ENCODE results near the gene NR2F6. TPM values are rescaled to one million over a fixed set of nuclear protein-coding genes. Genes with fewer than 3 reads are reported as not detected.
"Not testable (repeated sequence)": the region's sequence is repeated elsewhere in the genome, so short reads cannot be mapped to it uniquely, and the experiment has no call there.

Gene NR2F6
- total and polyA plus RNA-seq, 4 donors = 26.1 to 65.5 (median 27.4) TPM

GRCh38 chr19:17194608-17195007, 51.1 kb downstream of the NR2F6 start:
- DNase-seq (no peak), ATAC-seq (ENCODE audit: insufficient read depth, low FRiP score) (no peak)
- no peak overlapping the region for H3K27ac ChIP-seq (ENCODE audit: low read depth in 1 of 2, low read length in 1 of 2)
- TF ChIP-seq CTCF (IDR thresholded peaks at IDR 0.05; ENCODE audit: control extremely low read depth, extremely low read depth) = no peak
- WGBS, 2 donors = 96 to 97% methylated on average over 16 of the region's 16 CpGs
- no peaks in the 10 kb centered on the region for H3K4me1 ChIP-seq (ENCODE audit: control insufficient read depth in 5 of 5, insufficient read depth in 5 of 5, low read length in 5 of 5)
- no peak overlapping the region for H3K9ac ChIP-seq (ENCODE audit: insufficient read depth in 1 of 2, low read length in 2 of 2)
- no peaks in the 10 kb centered on the region for H3K9me3 ChIP-seq (ENCODE audit: control insufficient read depth in 4 of 4, insufficient read depth in 3 of 4, low read length in 3 of 4)
- no peaks in the 10 kb centered on the region for H3K27me3 ChIP-seq (ENCODE audit: control insufficient read depth in 3 of 3, insufficient read depth in 3 of 3, low read length in 2 of 3)
- H3K36me3 ChIP-seq (ENCODE audit: control insufficient read depth in 4 of 4, insufficient read depth in 4 of 4, low read length in 4 of 4) = peaks cover 9 to 66% (median 27%) of the 10 kb centered on the region in 4 donors
- H3K4me3 ChIP-seq = no peak overlapping the region

- DNase-seq (no peak), ATAC-seq (ENCODE audit: insufficient read depth, low FRiP score) (no peak)
- Histone ChIP-seq H3K36me3 (ENCODE audit: control insufficient read depth in 4 of 4, insufficient read depth in 4 of 4, low read length in 4 of 4) (peaks cover 14 to 72% (median 25%) of the 10 kb centered on the region in 4 donors), H3K27me3 (ENCODE audit: control insufficient read depth in 3 of 3, insufficient read depth in 3 of 3, low read length in 2 of 3) (no peaks in the 10 kb centered on the region), H3K9ac (ENCODE audit: insufficient read depth in 1 of 2, low read length in 2 of 2) (no peak overlapping the region), H3K4me3 (no peak overlapping the region), H3K9me3 (ENCODE audit: control insufficient read depth in 4 of 4, insufficient read depth in 3 of 4, low read length in 3 of 4) (no peaks in the 10 kb centered on the region), H3K27ac (ENCODE audit: low read depth in 1 of 2, low read length in 1 of 2) (no peak overlapping the region), H3K4me1 (ENCODE audit: control insufficient read depth in 5 of 5, insufficient read depth in 5 of 5, low read length in 5 of 5) (no peaks in the 10 kb centered on the region)
- 98 to 100% methylated on average over 26 of the region's 26 CpGs for WGBS, 2 donors
- TF ChIP-seq CTCF (IDR thresholded peaks at IDR 0.05; ENCODE audit: control extremely low read depth, extremely low read depth) = no peak
Measured at GRCh38 chr19:17192751-17193150, 53.0 kb downstream of the NR2F6 start.

GRCh38 chr19:17191736-17192135, 54.0 kb downstream of the NR2F6 start:
- not testable (repeated sequence) for H3K27me3 ChIP-seq (ENCODE audit: control insufficient read depth in 3 of 3, insufficient read depth in 3 of 3, low read length in 2 of 3); H3K4me1 ChIP-seq (ENCODE audit: control insufficient read depth in 5 of 5, insufficient read depth in 5 of 5, low read length in 5 of 5); DNase-seq; H3K4me3 ChIP-seq; H3K27ac ChIP-seq (ENCODE audit: low read depth in 1 of 2, low read length in 1 of 2); H3K9me3 ChIP-seq (ENCODE audit: control insufficient read depth in 4 of 4, insufficient read depth in 3 of 4, low read length in 3 of 4); H3K9ac ChIP-seq (ENCODE audit: insufficient read depth in 1 of 2, low read length in 2 of 2); ATAC-seq (ENCODE audit: insufficient read depth, low FRiP score)
- 85 to 97% methylated on average over 6 of the region's 6 CpGs for WGBS, 2 donors
- H3K36me3 ChIP-seq (ENCODE audit: control insufficient read depth in 4 of 4, insufficient read depth in 4 of 4, low read length in 4 of 4) = peaks cover 14 to 76% (median 25%) of the 10 kb centered on the region in 4 donors

GRCh38 chr19:17185590-17185989, 60.1 kb downstream of the NR2F6 start:
- no peak overlapping the region for H3K4me3 ChIP-seq
- no peak for TF ChIP-seq CTCF (IDR thresholded peaks at IDR 0.05; ENCODE audit: control extremely low read depth, extremely low read depth)
- 93 to 95% methylated on average over 8 of the region's 8 CpGs for WGBS, 2 donors
- H3K9ac ChIP-seq (ENCODE audit: insufficient read depth in 1 of 2, low read length in 2 of 2) = no peak overlapping the region
- ATAC-seq (ENCODE audit: insufficient read depth, low FRiP score) (no peak), DNase-seq (no peak)
- no peak overlapping the region for H3K27ac ChIP-seq (ENCODE audit: low read depth in 1 of 2, low read length in 1 of 2)
- H3K9me3 ChIP-seq (ENCODE audit: control insufficient read depth in 4 of 4, insufficient read depth in 3 of 4, low read length in 3 of 4) = no peaks in the 10 kb centered on the region
- H3K4me1 ChIP-seq (ENCODE audit: control insufficient read depth in 5 of 5, insufficient read depth in 5 of 5, low read length in 5 of 5) = no peaks in the 10 kb centered on the region
- no peaks in the 10 kb centered on the region for H3K27me3 ChIP-seq (ENCODE audit: control insufficient read depth in 3 of 3, insufficient read depth in 3 of 3, low read length in 2 of 3)
- peaks cover 3 to 64% (median 30%) of the 10 kb centered on the region in 4 donors for H3K36me3 ChIP-seq (ENCODE audit: control insufficient read depth in 4 of 4, insufficient read depth in 4 of 4, low read length in 4 of 4)
